ENCODE data around the gene ICOS. TPM values are rescaled to one million over a fixed set of nuclear protein-coding genes. Genes with fewer than 3 reads are reported as not detected.

The ICOS gene
- total RNA-seq, 1 experiment from 2014 or later: not detected

DNA sequence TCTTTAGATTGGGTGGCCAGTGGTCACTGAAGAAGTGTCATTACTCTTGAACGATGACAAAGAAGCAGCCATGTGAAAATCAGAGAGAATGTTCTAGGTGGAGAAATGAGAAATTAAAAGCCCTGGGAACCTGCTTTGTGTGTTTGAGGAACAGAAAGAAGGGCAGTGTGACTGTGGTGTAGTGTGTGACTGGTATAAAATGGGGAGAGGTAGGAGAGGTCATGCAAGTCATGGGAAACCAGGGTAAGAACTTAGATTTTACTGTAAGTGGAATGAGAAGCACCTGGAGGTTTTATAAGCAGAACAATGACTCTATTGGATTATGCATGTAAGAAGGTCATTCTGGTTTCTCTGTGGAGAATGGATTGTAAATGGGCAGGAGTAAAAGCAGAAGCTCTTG lies 12.2 kb downstream of the ICOS start:
- no peak overlapping the region for H2AFZ ChIP-seq (ENCODE audit: low read length)
- no peaks in the 10 kb centered on the region for H3K4me1 Mint-ChIP-seq
- H4K20me1 ChIP-seq (ENCODE audit: control insufficient read depth, insufficient read depth, insufficient read length): no peaks in the 10 kb centered on the region
- no peak overlapping the region for H3K4me2 ChIP-seq (ENCODE audit: insufficient read depth, insufficient read length, low read length)
- no peak overlapping the region for H2BK15ac ChIP-seq (ENCODE audit: low read depth, low read length)
- no peaks in the 10 kb centered on the region for H3K9me3 ChIP-seq (ENCODE audit: control insufficient read depth, low read depth, low read length)
- H2BK12ac ChIP-seq (ENCODE audit: insufficient read length, low read depth, low read length): no peak overlapping the region
- TF ChIP-seq, protein P1, sequence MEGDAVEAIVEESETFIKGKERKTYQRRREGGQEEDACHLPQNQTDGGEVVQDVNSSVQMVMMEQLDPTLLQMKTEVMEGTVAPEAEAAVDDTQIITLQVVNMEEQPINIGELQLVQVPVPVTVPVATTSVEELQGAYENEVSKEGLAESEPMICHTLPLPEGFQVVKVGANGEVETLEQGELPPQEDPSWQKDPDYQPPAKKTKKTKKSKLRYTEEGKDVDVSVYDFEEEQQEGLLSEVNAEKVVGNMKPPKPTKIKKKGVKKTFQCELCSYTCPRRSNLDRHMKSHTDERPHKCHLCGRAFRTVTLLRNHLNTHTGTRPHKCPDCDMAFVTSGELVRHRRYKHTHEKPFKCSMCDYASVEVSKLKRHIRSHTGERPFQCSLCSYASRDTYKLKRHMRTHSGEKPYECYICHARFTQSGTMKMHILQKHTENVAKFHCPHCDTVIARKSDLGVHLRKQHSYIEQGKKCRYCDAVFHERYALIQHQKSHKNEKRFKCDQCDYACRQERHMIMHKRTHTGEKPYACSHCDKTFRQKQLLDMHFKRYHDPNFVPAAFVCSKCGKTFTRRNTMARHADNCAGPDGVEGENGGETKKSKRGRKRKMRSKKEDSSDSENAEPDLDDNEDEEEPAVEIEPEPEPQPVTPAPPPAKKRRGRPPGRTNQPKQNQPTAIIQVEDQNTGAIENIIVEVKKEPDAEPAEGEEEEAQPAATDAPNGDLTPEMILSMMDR (conservative IDR thresholded peaks at IDR 0.05): no peak
- no peaks in the 10 kb centered on the region for H3K4me1 ChIP-seq (ENCODE audit: insufficient read depth, low read length)
- H3K23me2 ChIP-seq (ENCODE audit: insufficient read length, low read depth, low read length, poor library complexity, severe bottlenecking): no peaks in the 10 kb centered on the region
- H3K27ac ChIP-seq (ENCODE audit: insufficient read length, low read depth, low read length): no peak overlapping the region
- no peaks in the 10 kb centered on the region for H3K79me1 ChIP-seq (ENCODE audit: insufficient read depth, low read depth, low read length, poor library complexity, severe bottlenecking)
- WGBS (ENCODE audit: extremely low coverage, insufficient read length, low lambda C conversion rate): no CpG with 5 or more reads among the region's 1 CpG
- DNase-seq: no peak
- no peak overlapping the region for H4K5ac ChIP-seq (ENCODE audit: insufficient read length, low read depth, low read length)
- no peak overlapping the region for H3T11ph ChIP-seq (ENCODE audit: low read length)
- H3K14ac ChIP-seq (ENCODE audit: insufficient read depth, low read length): no peak overlapping the region
- H4K8ac ChIP-seq (replicated peaks; ENCODE audit: insufficient read length, low read depth, low read length): no peak overlapping the region
- H3K9ac ChIP-seq (ENCODE audit: extremely low read depth, insufficient read length, low read length): no peak overlapping the region
- no peak overlapping the region for H3K4me3 Mint-ChIP-seq
- H3K36me3 Mint-ChIP-seq (ENCODE audit: insufficient read depth in 1 of 3, low read depth in 3 of 3): peaks cover 0 to 9% (median 5%) of the 10 kb centered on the region in 3 experiments; a peak in 4 of 7 replicates
- H3K9me3 Mint-ChIP-seq: peaks cover 4 to 7% of the 10 kb centered on the region in 2 experiments
- H3K56ac ChIP-seq (ENCODE audit: insufficient read length, low read depth, low read length): no peak overlapping the region
- no peaks in the 10 kb centered on the region for H3K27me3 Mint-ChIP-seq (ENCODE audit: low read depth)
- no peak overlapping the region for H4K91ac ChIP-seq (ENCODE audit: insufficient read length, low read depth, low read length)
- H3K27ac Mint-ChIP-seq: no peak overlapping the region
- no peak overlapping the region for H2AK5ac ChIP-seq (ENCODE audit: insufficient read length, low read length)
- no peak overlapping the region for H2BK20ac ChIP-seq (ENCODE audit: low read depth, low read length, poor library complexity, severe bottlenecking)
- H3K27me3 ChIP-seq (ENCODE audit: insufficient read depth, low read length): peaks cover 3% of the 10 kb centered on the region; the same call in 1 of the 2 replicates
- no peak overlapping the region for H2BK5ac ChIP-seq (ENCODE audit: insufficient read length, low read length)
- no peak overlapping the region for H3K23ac ChIP-seq (ENCODE audit: insufficient read length, low read depth, low read length)
- H3K4ac ChIP-seq (ENCODE audit: low read depth, low read length): no peak overlapping the region
- H3K18ac ChIP-seq (ENCODE audit: insufficient read length, low read depth, low read length): no peak overlapping the region
- no peaks in the 10 kb centered on the region for H3K79me2 ChIP-seq (ENCODE audit: insufficient read depth, low read length)
- no peak overlapping the region for H2BK120ac ChIP-seq (ENCODE audit: low read depth, low read length, poor library complexity, severe bottlenecking)
